Stimulated activated CD4-positive, alpha-beta T cell treated with anti-CD3 and anti-CD28 coated beads, Interleukin-4, amount 100 ng/mL, for 1 hour (primary cell): ENCODE measurements around the gene GMPR2.
"Not testable (repeated sequence)": the region's sequence is repeated elsewhere in the genome, so short reads cannot be mapped to it uniquely, and the experiment has no call there.

Experiments
- DNase-seq: peaks from one replicate; pipeline ENCODE4 v3.0.0-alpha.2; 2020

The GMPR2 gene

GRCh38 chr14:24203249-24203886 lies 29.4 kb upstream of the GMPR2 start:
- DNase-seq: not testable (repeated sequence)

- DNase-seq: no peak
Observed at GRCh38 chr14:24204163-24205146, 28.3 kb upstream of the GMPR2 start.

DNA sequence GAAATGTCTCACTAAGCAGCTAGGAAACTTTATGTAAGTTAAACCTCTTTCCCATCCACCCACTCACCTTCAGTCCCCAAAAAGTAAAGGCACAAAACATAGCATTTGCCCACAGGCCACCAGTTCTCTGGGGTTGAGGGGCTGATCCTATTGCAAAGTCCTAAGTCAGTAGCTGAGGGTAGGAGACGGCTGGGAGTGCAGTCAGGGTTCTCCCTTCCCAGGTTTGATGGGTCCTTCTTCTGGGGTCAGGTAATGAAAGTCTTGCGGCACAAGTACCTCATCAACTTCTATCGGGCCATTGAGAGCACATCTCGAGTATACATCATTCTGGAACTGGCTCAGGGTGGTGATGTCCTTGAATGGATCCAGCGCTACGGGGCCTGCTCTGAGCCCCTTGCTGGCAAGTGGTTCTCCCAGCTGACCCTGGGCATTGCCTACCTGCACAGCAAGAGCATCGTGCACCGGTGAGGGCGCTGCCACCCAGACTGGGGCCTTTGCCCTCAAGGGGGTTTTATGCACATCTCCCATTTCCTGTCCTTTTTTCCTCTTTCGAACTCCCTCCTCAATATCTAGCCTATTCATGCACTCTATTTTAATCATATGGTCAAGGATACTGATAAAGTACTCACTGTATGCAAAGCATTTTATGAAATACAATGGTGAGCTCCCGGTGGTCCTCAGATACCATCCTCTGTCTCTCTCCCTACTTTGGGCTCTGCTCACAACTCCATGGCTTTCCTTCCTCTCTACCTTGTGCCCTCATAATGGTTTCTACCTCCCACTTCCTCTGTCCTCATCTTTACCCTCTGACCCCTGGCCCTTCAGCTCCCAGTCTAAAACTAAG lies 26.2 kb upstream of the GMPR2 start:
- DNase-seq: no peak

DNA sequence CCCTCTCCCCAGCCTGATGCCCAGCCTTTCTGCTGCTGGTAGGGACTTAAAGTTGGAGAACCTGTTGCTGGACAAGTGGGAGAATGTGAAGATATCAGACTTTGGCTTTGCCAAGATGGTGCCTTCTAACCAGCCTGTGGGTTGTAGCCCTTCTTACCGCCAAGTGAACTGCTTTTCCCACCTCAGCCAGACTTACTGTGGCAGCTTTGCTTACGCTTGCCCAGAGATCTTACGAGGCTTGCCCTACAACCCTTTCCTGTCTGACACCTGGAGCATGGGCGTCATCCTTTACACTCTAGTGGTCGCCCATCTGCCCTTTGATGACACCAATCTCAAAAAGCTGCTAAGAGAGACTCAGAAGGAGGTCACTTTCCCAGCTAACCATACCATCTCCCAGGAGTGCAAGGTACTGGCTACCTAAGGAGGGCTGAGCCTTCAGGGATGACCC lies 25.6 kb upstream of the GMPR2 start:
- DNase-seq: no peak

GRCh38 chr14:24207625-24208024 lies 25.1 kb upstream of the GMPR2 start:
- no peak for DNase-seq

- no peak for DNase-seq
Observed at GRCh38 chr14:24211311-24211710, 21.4 kb upstream of the GMPR2 start.

DNA sequence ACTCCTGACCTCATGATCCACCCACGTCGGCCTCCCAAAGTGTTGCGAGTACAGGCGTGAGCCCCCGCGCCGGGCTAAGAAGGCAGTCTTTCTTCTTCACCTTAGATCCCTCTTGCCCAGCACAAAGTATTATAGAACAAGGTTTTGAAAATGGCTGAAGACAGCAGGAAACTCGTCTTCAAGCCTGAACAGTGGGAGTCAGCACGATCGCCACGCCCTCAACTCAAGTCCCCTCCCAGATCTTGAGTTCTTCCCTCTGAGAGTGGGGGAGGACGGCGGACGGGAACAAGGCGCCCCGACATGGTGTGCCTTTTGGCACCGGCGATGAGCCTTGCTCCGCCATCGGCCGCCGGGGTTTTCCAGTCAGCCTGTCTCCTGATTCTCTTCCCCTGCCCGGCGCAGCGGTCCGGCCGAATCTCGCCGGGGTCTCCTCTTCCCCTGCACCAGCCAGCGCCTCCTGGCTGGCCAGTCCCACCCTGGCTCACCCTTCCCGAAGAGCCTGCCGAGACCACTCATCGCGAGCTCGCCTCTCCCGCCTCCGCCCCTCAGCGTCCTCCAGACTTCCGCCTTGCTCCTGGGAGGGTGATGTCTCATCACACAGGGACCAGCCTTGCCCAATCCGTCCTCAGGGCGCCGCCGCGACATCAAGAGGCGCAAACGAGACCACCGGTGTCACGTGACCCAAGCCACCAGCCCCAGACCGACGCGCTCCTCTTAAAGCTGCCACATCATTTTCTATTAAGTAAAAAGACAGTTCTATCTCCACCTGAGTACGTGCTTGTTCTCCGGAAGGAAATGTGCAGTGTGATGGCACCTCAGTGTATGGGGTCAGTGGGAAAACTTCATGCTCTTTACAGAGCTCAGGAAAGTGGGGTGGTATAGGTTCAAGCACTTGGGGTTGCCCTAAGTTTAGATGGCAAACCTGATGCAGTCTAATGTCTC lies 19.5 kb upstream of the GMPR2 start, which contains the start of gene CHMP4A:
TSS of gene CHMP4A (minus strand) at position 565 of the 942 bp plus-strand sequence. CDS start at position 516, 49 bp downstream.
- DNase-seq: peak; percentile 95

DNA sequence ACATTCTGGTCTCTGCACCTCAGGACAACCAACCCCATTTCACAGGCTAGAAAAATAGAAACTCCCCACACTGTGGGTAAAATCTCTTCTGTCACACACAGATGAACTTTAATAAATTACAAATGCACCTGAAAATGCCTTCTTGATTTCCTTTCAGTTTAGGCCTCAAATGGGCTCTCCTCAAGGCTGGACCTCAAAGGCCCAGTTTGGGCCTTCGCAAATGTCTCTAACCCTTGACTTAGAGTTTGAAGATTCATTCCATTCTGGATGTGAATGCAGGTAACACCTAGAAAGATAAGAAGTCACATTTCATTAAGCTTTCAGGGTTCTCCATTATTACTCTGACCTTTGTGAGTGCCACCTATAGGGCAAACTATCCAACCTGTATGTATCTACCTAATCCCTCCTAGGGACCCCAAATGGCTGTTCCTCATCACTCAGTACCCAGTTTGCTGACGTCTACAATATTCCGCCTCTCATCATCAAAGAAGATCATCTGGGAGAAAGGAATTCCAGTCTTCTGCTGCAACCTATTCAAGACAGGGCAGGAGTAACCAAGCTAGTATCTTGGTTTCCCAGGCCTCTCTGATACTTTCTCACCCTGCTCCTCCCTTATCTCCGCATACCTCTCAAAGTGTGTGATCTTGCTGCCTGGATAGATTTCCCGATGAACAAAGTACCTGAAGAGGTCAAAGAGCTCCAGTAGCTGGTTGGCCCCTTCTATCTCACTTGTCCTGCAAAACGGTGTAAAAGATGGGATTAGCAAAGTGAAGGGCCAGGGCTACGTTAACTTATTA lies 18.7 kb upstream of the GMPR2 start:
- no peak for DNase-seq

DNA sequence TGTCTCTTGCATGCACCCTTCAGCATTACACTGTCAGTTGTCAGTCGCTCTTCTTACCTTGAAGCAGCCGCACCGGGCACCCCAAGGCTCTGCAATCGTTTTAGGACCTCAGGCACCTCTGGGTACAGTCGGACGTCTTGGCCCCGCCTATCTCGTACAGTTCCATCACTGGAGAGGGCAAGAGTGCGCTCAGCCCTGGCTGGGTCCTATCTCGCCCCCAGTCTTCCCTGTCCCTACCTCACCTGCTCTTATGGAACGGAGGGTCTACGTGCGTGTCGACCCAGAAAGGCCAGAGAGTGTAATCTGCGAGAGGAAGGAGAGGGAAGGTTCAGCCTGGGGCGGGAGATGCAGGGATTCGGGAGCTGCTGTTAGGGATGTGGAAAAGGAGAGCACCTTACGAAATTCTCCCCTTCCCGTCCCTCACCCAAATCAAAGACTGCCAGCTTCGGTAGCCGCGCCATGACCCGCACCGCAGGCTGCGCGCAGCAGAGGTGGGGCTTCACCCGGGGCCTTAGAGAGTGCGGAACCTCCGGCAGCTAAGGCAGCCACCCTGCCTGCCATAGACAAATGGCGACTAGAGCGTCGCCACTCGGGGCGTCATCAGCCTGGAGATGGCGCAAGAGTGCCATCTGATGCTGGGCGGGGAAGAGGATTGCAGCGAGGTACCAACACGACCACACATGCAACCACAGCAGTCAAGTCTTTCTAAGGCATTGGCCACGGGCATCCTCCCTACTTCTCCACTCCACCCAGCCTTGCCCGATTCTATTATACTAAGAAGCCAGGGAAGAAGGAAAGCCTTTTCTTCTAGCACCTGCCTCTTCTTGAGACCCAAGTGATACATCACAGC lies 17.0 kb upstream of the GMPR2 start, which contains the start of gene MDP1:
TSS of gene MDP1 (minus strand) at position 572 of the 850 bp plus-strand sequence. CDS start at position 461, 111 bp downstream.
- peak; percentile 84 for DNase-seq

GRCh38 chr14:24216345-24216699 lies 16.4 kb upstream of the GMPR2 start:
- DNase-seq: no peak

DNA sequence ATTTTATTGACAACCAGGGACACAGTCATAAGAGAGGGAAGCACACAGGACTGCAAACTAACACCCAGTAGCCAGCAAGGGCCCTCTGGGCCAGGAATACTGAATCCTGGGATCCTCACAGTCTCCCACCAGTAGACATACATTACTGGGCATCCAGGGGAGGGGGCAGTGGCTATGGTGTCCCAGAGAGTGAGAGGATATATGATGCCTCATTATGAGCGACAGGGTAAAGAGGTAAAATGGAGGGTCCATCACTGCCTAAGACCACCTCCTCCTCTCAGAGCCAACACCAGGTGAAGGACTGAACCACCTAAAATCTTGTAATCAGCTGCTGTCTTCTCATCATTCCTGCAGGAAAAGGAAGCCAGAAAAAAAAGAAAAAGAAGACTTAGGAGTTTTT lies 15.9 kb upstream of the GMPR2 start:
- DNase-seq: not testable (repeated sequence)

DNA sequence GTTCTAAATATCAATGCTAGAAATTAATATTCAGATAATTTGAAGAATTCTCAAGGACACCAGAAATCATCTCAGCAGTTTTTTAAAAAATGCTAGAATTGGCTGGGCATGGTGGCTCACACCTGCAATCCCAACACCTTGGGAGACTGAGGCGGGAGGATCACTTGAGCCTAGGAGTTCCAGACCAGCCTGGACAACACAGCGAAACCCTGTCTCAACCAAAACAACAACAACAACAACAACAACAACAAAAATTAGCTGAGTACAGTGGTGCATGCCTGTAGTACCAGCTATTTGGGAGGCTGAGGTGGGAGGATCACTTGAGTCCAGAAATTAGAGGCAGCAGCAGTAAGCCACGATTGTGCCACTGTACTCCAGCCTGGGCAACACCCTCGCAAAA lies 13.6 kb upstream of the GMPR2 start:
- no peak for DNase-seq

DNA sequence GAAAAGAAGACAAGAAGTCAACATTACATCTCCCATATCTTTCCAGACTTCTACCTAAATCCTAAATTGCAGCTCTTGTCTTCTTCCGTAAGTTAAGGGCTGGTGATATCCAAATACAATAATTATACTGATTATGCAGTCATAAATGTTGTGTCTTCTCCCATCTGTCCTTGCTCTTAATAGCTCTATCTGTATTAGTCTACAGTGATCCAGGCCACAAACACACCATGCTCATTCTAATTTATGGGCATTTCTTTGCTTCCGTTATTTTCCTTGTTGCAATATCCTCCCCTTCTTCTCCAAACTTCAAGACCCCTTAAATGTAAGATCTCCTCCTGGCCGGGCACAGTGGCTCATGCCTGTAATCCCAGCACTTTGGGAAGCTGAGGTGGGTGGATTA lies 13.2 kb upstream of the GMPR2 start:
- no peak for DNase-seq

- DNase-seq: not testable (repeated sequence)
Observed at GRCh38 chr14:24222987-24223386, 9.7 kb upstream of the GMPR2 start.

DNA sequence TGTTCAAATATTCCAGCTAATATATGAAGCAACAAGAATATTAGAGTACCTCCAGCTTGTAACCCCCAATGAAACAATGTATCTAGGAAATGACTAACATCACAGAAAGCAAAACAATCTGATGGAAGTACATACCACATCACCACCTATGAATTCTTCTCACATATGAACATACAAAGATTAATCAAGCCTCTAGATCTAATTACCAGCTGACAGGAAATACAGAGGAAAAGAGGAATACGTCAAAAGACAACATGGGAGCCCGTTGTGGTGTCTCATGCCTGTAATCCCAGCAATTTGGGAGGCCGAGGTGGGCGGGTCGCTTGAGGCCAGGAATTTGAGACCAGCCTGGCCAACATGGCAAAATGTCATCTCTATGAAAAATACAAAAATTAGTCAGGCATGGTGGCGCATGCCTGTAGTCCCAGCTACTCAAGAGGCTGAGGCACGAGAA lies 8.1 kb upstream of the GMPR2 start:
- no peak for DNase-seq

GRCh38 chr14:24226473-24226872 lies 6.3 kb upstream of the GMPR2 start:
- DNase-seq: no peak

- DNase-seq: no peak
Observed at GRCh38 chr14:24228902-24229301, 3.8 kb upstream of the GMPR2 start.

DNA sequence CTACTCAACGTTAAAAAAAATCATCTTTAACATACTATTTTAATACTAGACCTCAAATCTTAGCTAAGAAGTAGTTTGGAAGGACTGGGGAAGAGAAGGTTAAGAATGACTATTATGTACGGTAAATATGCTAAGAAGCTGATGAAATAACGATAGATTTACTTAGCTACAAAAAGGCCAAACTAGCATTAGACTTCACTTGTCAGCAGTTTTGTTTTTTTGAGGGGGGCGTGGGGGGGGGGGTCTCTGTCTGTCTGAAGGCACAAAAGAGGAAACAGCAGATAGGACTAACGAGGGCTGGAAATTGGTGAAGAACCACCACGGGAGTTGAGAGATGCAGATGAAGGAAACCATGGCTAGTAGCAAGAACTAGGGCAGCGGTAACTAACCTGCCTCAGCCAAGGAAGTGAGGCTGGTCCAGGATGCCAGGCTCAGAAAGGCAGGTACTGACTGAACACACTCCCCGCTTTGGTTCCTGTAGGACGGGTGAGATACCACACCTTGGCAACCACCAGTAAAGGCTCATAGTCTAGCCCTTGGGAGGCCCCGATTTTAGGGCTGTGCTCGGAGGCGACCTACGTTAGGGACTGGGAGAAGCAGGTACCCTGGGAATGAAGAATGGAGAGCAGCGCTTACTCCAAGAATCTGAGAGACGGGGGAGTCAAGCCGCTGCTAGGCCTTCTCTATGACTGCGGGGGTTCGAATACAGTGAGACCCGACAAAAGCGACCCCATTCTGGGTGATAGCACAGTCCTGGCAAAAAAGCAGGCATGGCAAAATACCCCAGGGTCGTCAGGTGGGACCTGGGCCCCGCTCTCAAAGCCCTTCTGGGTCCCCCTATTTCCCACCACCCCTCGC lies 1.2 kb upstream of the GMPR2 start:
- DNase-seq: no peak
